ENCODE results near the gene C22orf23. TPM values are rescaled to one million over a fixed set of nuclear protein-coding genes. Genes with fewer than 3 reads are reported as not detected.

The C22orf23 gene
- total RNA-seq, 1 experiment from 2014 or later: 0.36 TPM

GRCh38 chr22:37943136-37943824 lies 10.1 kb downstream of the C22orf23 start:
- Histone ChIP-seq H3K4me3 (no peak overlapping the region), H3K36me3 (peaks cover 25% of the 10 kb centered on the region), H3K27me3 (no peaks in the 10 kb centered on the region), H3K9me3 (no peaks in the 10 kb centered on the region)
- no peak for DNase-seq

- Histone ChIP-seq H3K9me3 (no peaks in the 10 kb centered on the region), H3K36me3 (peaks cover 32% of the 10 kb centered on the region), H3K4me3 (no peak overlapping the region), H3K27me3 (no peaks in the 10 kb centered on the region)
- DNase-seq: no peak
These were observed 11.3 kb downstream of the C22orf23 start for GRCh38 chr22:37942133-37942532.

GRCh38 chr22:37940698-37941376 lies 12.6 kb downstream of the C22orf23 start:
- Histone ChIP-seq H3K27me3 (no peaks in the 10 kb centered on the region), H3K4me3 (no peak overlapping the region), H3K36me3 (peaks cover 43% of the 10 kb centered on the region), H3K9me3 (no peaks in the 10 kb centered on the region)
- no peak for DNase-seq

- peak; percentile 91 for DNase-seq
- Histone ChIP-seq H3K36me3 (peaks cover 53% of the 10 kb centered on the region), H3K9me3 (no peaks in the 10 kb centered on the region), H3K27me3 (no peaks in the 10 kb centered on the region), H3K4me3 (no peak overlapping the region)
These were observed 19.6 kb downstream of the C22orf23 start for GRCh38 chr22:37933711-37934376.

- no peak overlapping the region for H3K4me3 ChIP-seq
- H3K9me3 ChIP-seq: no peaks in the 10 kb centered on the region
- H3K36me3 ChIP-seq: peaks cover 50% of the 10 kb centered on the region
- no peaks in the 10 kb centered on the region for H3K27me3 ChIP-seq
- DNase-seq: no peak
These were observed 20.4 kb downstream of the C22orf23 start for GRCh38 chr22:37932821-37933578.

- DNase-seq: no peak
- peaks cover 44% of the 10 kb centered on the region for H3K36me3 ChIP-seq
These were observed 21.0 kb downstream of the C22orf23 start for GRCh38 chr22:37932401-37932800.

GRCh38 chr22:37931893-37932389 lies 21.5 kb downstream of the C22orf23 start:
- H3K9me3 ChIP-seq: no peaks in the 10 kb centered on the region
- no peak overlapping the region for H3K4me3 ChIP-seq
- DNase-seq: no peak
- no peaks in the 10 kb centered on the region for H3K27me3 ChIP-seq
- H3K36me3 ChIP-seq: peaks cover 47% of the 10 kb centered on the region

More at GRCh38 chr22:37932401-37932800, 21.0 kb downstream of the C22orf23 start:
- no peaks in the 10 kb centered on the region for H3K27me3 ChIP-seq
- H3K4me3 ChIP-seq: no peak overlapping the region
- H3K9me3 ChIP-seq: no peaks in the 10 kb centered on the region

- H3K9me3 ChIP-seq: no peaks in the 10 kb centered on the region
These were observed 22.4 kb downstream of the C22orf23 start for GRCh38 chr22:37930952-37931440.

GRCh38 chr22:37930270-37930951 lies 23.0 kb downstream of the C22orf23 start:
- no peaks in the 10 kb centered on the region for H3K9me3 ChIP-seq
- no peak overlapping the region for H3K4me3 ChIP-seq
- no peaks in the 10 kb centered on the region for H3K27me3 ChIP-seq
- no peak for DNase-seq
- peaks cover 40% of the 10 kb centered on the region for H3K36me3 ChIP-seq

More at GRCh38 chr22:37930952-37931440, 22.4 kb downstream of the C22orf23 start:
- Histone ChIP-seq H3K36me3 (peaks cover 43% of the 10 kb centered on the region), H3K4me3 (no peak overlapping the region), H3K27me3 (no peaks in the 10 kb centered on the region)
- DNase-seq: no peak

- peaks cover 42% of the 10 kb centered on the region for H3K36me3 ChIP-seq
- DNase-seq: no peak
These were observed 24.0 kb downstream of the C22orf23 start for GRCh38 chr22:37929390-37929789.

GRCh38 chr22:37927637-37927936 lies 25.8 kb downstream of the C22orf23 start:
- peaks cover 40% of the 10 kb centered on the region for H3K36me3 ChIP-seq
- no peak overlapping the region for H3K4me3 ChIP-seq
- no peaks in the 10 kb centered on the region for H3K9me3 ChIP-seq
- no peaks in the 10 kb centered on the region for H3K27me3 ChIP-seq
- DNase-seq: no peak

More at GRCh38 chr22:37929390-37929789, 24.0 kb downstream of the C22orf23 start:
- H3K4me3 ChIP-seq: no peak overlapping the region
- H3K9me3 ChIP-seq: no peaks in the 10 kb centered on the region
- no peaks in the 10 kb centered on the region for H3K27me3 ChIP-seq

GRCh38 chr22:37926771-37927636 lies 26.4 kb downstream of the C22orf23 start:
- H3K36me3 ChIP-seq: peaks cover 37% of the 10 kb centered on the region
- no peaks in the 10 kb centered on the region for H3K27me3 ChIP-seq
- no peak for DNase-seq
- H3K4me3 ChIP-seq: no peak overlapping the region
- H3K9me3 ChIP-seq: no peaks in the 10 kb centered on the region

GRCh38 chr22:37926358-37926757 lies 27.0 kb downstream of the C22orf23 start:
- Histone ChIP-seq H3K9me3 (no peaks in the 10 kb centered on the region), H3K36me3 (peaks cover 31% of the 10 kb centered on the region), H3K4me3 (no peak overlapping the region), H3K27me3 (no peaks in the 10 kb centered on the region)
- no peak for DNase-seq

- Histone ChIP-seq H3K9me3 (no peaks in the 10 kb centered on the region), H3K4me3 (no peak overlapping the region), H3K27me3 (no peaks in the 10 kb centered on the region), H3K36me3 (peaks cover 34% of the 10 kb centered on the region)
- DNase-seq: no peak
These were observed 27.6 kb downstream of the C22orf23 start for GRCh38 chr22:37925767-37926166.

- no peaks in the 10 kb centered on the region for H3K27me3 ChIP-seq
- peaks cover 33% of the 10 kb centered on the region for H3K36me3 ChIP-seq
- no peaks in the 10 kb centered on the region for H3K9me3 ChIP-seq
- no peak for DNase-seq
- H3K4me3 ChIP-seq: no peak overlapping the region
These were observed 28.1 kb downstream of the C22orf23 start for GRCh38 chr22:37925330-37925729.

Measured in MG63 (cell line).